Loucy (cell line): Measurements from ENCODE around the gene NFIX.

ENCODE experiments used
- CTCF ChIP-seq: fragments of 200-600 bp; sonication (generic); conservative IDR thresholded peaks from 2 replicates; pipeline ENCODE4 v1.5.1; 2014; ENCODE audit warnings: mild to moderate bottlenecking, antibody characterized with exemption, low read length
- EZH2phosphoT487 ChIP-seq: fragments of 200-600 bp; IDR thresholded peaks from 2 replicates; pipeline ENCODE4 v1.6.1; 2018; ENCODE audit warnings: antibody characterized with exemption, mild to moderate bottlenecking, moderate library complexity, borderline replicate concordance

- TF ChIP-seq CTCF (peak; percentile 86), EZH2phosphoT487 (no peak)
These were observed 66.0 kb downstream of the NFIX start for GRCh38 chr19:13060964-13061927.
